Esophagus squamous epithelium (tissue), 5 donors: ENCODE measurements around the gene DPPA3. TPM values are rescaled to one million over a fixed set of nuclear protein-coding genes. Genes with fewer than 3 reads are reported as not detected.
"Not testable (repeated sequence)": the region's sequence is repeated elsewhere in the genome, so short reads cannot be mapped to it uniquely, and the experiment has no call there.

Source experiments
- DNase-seq: peaks from one replicate; lab custom pipeline; 2025; lab: John Stamatoyannopoulos, UW
- H3K27ac ChIP-seq, 4 donors: fragments of 200-600 bp; sonication (generic); one replicate each; pipeline ENCODE4 v1.5.1; 2016 to 2019; ENCODE audit warnings: mild to moderate bottlenecking in 1 of 4
- H3K27me3 ChIP-seq, 4 donors: fragments of 200-600 bp; sonication (generic); 1 replicate in 3 of 4; 2 replicates in 1 of 4; pipeline versions ENCODE4 v1.5.1 to v1.6.0; 2017 to 2021; ENCODE audit warnings: antibody characterized with exemption in 1 of 4
- H3K36me3 ChIP-seq, 3 donors: fragments of 200-600 bp; sonication (generic); one replicate each; pipeline ENCODE4 v1.5.1; 2016 to 2019
- H3K4me1 ChIP-seq, 3 donors: fragments of 200-600 bp; sonication (generic); one replicate each; pipeline ENCODE4 v1.5.1; 2017 to 2019
- H3K4me3 ChIP-seq, 4 donors: fragments of 200-600 bp; sonication (generic); 1 replicate in 3 of 4; 2 replicates in 1 of 4; pipeline ENCODE4 v1.5.1; 2016 to 2019; ENCODE audit warnings: mild to moderate bottlenecking in 2 of 4, moderate library complexity in 1 of 4
- H3K9me3 ChIP-seq, 3 donors: fragments of 200-600 bp; sonication (generic); one replicate each; pipeline ENCODE4 v1.5.1; 2016 to 2019
- POLR2A ChIP-seq, 4 donors: fragments of 450-650 bp; IDR thresholded peaks; one replicate each; pipeline ENCODE4 v1.6.1; 2017; ENCODE audit warnings: antibody characterized with exemption in 4 of 4, mild to moderate bottlenecking in 4 of 4, moderate library complexity in 3 of 4
- WGBS, 2 donors: methylation state at CpG; one replicate each; pipeline ENCODE4 v1.1.5; 2018; 5-methylcytosine and 5-hydroxymethylcytosine counted together
- intact Hi-C: fragments of 100-400 bp; cut with DNase I; formaldehyde crosslinking; loops from one replicate; pipeline ENCODE4 v1.15.0; 2022
- total RNA-seq, 4 donors: library from RNA; depleted of rRNA; stranded (reverse); fragments of >200 nt; gene quantifications; one replicate each; pipeline ENCODE4 v1.1.0, GENCODE V29; 2016
- TF ChIP-seq, protein P1 (sequence below), 6 experiments: fragments of 450-650 bp in 4 of 6; fragments of 200-600 bp in 2 of 6; sonication (generic) in 2 of 6; IDR thresholded peaks; one replicate each; pipeline ENCODE4 v1.5.1; 2016 to 2019; ENCODE audit warnings: antibody characterized with exemption in 6 of 6, mild to moderate bottlenecking in 4 of 6, moderate library complexity in 4 of 6
- donor health status: DM: yes; HTN: yes; CAD: no.

Gene DPPA3
- not detected for total RNA-seq

DNA sequence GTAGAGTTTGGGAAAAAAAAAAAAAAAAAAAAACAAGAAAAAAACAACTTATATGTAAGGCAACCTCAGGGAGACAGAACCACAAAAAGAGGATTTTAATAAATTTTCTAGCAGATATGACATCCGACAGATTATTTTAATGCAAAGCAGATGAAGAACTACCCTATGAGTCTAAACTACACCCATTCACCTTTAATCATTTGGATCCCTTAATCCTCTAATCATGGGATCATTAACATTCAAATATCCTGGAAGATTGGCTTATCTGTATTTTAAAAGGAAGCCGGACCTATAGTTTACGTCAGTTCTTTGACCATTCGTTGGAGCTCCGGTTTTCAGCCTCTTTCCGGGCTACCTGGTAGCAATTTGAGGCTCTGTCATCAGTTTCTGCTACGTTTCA is at the start of gene DPPA3:
TSS of gene DPPA3 (plus strand) at position 301 of the 400 bp plus-strand sequence. CDS start 138 bp downstream, outside the sequence.
- no peak for DNase-seq
- Histone ChIP-seq H3K36me3 (no peaks in the 10 kb centered on the region), H3K27me3 (no peaks in the 10 kb centered on the region), H3K4me1 (no peaks in the 10 kb centered on the region), H3K9me3 (no peaks in the 10 kb centered on the region), H3K27ac (no peak within 1 kb of the TSS), H3K4me3 (no peak within 1 kb of the TSS)
- TF ChIP-seq, protein P1, sequence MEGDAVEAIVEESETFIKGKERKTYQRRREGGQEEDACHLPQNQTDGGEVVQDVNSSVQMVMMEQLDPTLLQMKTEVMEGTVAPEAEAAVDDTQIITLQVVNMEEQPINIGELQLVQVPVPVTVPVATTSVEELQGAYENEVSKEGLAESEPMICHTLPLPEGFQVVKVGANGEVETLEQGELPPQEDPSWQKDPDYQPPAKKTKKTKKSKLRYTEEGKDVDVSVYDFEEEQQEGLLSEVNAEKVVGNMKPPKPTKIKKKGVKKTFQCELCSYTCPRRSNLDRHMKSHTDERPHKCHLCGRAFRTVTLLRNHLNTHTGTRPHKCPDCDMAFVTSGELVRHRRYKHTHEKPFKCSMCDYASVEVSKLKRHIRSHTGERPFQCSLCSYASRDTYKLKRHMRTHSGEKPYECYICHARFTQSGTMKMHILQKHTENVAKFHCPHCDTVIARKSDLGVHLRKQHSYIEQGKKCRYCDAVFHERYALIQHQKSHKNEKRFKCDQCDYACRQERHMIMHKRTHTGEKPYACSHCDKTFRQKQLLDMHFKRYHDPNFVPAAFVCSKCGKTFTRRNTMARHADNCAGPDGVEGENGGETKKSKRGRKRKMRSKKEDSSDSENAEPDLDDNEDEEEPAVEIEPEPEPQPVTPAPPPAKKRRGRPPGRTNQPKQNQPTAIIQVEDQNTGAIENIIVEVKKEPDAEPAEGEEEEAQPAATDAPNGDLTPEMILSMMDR (IDR thresholded peaks at IDR 0.05): no peak
- no peak for TF ChIP-seq POLR2A (IDR thresholded peaks at IDR 0.05)
- intact Hi-C loops: no loop called here
- WGBS, 2 donors: 71 to 87% methylated on average over 7 of the region's 7 CpGs

DNA sequence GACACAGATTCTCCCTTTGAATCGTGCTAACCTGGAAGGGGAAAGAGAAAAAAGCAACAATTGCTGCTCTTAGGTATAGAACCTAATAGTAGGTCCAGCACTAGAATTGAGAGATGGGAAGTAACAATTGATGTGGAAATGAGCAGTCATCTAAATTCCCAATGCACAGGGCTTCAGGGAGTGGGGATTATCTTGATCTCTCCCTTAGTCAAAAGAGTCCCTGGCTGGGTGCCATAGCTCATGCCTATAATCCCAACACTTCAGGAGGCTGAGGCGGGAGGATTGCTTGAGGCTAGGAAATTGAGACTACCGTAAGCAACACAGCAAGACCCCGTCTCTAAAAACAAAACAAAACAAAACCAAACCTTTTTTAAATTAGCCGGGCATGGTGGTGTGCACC is 49.5 kb upstream of the DPPA3 start:
- no peaks in the 10 kb centered on the region for H3K4me1 ChIP-seq
- intact Hi-C loops: no loop called here
- DNase-seq: no peak
- WGBS, 2 donors: 64 to 69% methylated on average over 4 to 5 of the region's 5 CpGs
- no peaks in the 10 kb centered on the region for H3K27me3 ChIP-seq
- H3K9me3 ChIP-seq: no peaks in the 10 kb centered on the region
- H3K36me3 ChIP-seq: no peaks in the 10 kb centered on the region
- H3K4me3 ChIP-seq: no peak overlapping the region
- H3K27ac ChIP-seq: no peak overlapping the region
- no peak for TF ChIP-seq POLR2A (IDR thresholded peaks at IDR 0.05)
- TF ChIP-seq, protein P1 (IDR thresholded peaks at IDR 0.05): no peak

DNA sequence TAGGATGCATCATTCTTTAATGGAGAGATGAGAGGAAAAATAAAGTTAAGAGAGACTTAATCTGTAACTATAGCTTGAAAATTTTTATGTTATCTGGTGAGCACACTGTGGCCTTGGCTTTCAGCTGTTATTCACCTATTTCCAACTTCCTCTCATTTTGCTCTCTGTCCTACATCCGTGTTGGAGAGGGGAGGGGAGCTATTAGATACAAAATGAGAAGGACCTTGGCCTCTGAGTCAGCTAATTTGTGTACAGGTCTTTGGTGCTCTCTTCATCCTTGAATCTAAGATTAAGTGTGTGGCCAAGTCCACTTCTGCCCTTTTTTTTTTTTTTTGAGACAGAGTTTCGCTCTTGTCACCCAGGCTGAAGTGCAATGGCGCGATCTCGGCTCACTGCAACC is 44.6 kb upstream of the DPPA3 start:
- Histone ChIP-seq H3K36me3 (no peaks in the 10 kb centered on the region), H3K27ac (no peak overlapping the region), H3K27me3 (no peaks in the 10 kb centered on the region), H3K9me3 (no peaks in the 10 kb centered on the region), H3K4me1 (no peaks in the 10 kb centered on the region), H3K4me3 (no peak overlapping the region)
- WGBS, 2 donors: 80 to 90% methylated on average over 5 of the region's 5 CpGs
- TF ChIP-seq, protein P1 (IDR thresholded peaks at IDR 0.05): no peak
- no peak for TF ChIP-seq POLR2A (IDR thresholded peaks at IDR 0.05)
- intact Hi-C loops: no loop called here
- no peak for DNase-seq

DNA sequence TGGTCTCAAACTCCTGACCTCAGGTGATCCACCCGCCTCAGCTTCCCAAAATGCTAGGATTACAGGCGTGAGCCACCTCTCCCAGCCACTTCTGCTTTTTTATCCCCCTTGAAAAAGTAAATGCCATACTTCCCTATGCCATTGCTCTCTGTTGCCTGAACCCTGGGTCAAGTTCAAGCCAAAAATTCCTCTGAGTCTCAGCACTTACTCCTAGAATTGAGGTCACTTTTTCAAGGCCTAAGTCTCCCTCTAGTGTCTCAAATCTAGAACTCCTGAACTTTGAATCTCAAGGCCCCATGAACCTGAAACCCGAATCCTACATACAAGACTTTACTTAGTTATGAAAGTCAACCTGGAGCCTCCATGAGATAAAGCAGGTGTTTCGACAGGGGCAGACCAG is 44.1 kb upstream of the DPPA3 start:
- intact Hi-C loops: no loop called here
- Histone ChIP-seq H3K36me3 (no peaks in the 10 kb centered on the region), H3K9me3 (no peaks in the 10 kb centered on the region), H3K4me3 (no peak overlapping the region), H3K27ac (no peak overlapping the region), H3K27me3 (no peaks in the 10 kb centered on the region), H3K4me1 (no peaks in the 10 kb centered on the region)
- no peak for DNase-seq
- 70 to 80% methylated on average over 4 of the region's 4 CpGs for WGBS, 2 donors
- TF ChIP-seq, protein P1 (IDR thresholded peaks at IDR 0.05): peak in 1 of 6 experiments; percentile 17
- no peak for TF ChIP-seq POLR2A (IDR thresholded peaks at IDR 0.05)

DNA sequence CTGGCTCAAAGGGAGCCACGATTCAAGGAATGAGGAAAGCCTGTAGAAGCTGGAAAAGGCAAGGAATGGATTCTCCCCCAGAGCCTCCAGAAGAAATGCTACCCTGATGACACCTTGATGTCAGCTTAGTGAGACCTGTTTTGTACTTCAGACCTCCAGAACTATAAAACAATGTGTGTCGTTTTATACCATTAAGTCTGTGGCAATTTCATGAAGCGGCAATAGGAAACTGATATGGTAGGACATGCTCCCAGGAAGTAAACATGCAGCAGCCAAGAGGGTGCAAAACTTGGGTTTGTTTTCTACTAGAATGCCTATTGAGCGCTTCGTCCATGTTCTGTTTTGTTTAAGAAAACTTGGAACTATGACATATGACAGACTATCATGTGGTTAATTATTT is 43.1 kb upstream of the DPPA3 start:
- Histone ChIP-seq H3K27me3 (no peaks in the 10 kb centered on the region), H3K4me3 (no peak overlapping the region), H3K27ac (no peak overlapping the region), H3K9me3 (no peaks in the 10 kb centered on the region), H3K4me1 (no peaks in the 10 kb centered on the region), H3K36me3 (no peaks in the 10 kb centered on the region)
- DNase-seq: no peak
- no peak for TF ChIP-seq POLR2A (IDR thresholded peaks at IDR 0.05)
- TF ChIP-seq, protein P1 (IDR thresholded peaks at IDR 0.05): no peak
- intact Hi-C loops: no loop called here
- WGBS, 2 donors: 71 to 74% methylated on average over 5 of the region's 5 CpGs

DNA sequence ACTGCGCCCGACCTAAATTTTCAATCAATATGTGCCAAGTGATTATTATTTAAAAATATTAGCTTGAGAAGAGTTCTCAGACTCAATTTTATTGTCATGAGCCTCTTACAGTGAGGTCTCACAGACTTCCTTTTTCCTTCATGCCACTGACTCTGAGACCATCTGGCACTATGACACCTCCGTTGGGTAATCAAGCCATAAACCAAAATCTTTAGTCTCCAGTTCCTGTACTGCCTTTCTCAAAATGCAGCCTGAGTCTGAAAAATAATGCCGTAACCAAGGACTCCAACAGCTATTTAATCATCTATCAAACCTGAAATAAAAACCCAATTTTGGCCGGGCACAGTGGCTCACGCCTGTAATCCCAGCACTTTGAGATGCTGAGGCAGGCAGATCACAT is 35.8 kb upstream of the DPPA3 start:
- H3K36me3 ChIP-seq, intact Hi-C loops, H3K4me1 ChIP-seq, H3K27ac ChIP-seq, DNase-seq, H3K27me3 ChIP-seq, H3K4me3 ChIP-seq, H3K9me3 ChIP-seq: not testable (repeated sequence)
- 53 to 67% methylated on average over 6 of the region's 6 CpGs for WGBS, 2 donors
